Gastrocnemius medialis (tissue), 4 donors: ENCODE measurements around the gene ENSA. TPM values are rescaled to one million over a fixed set of nuclear protein-coding genes. Genes with fewer than 3 reads are reported as not detected.
A peak's percentile ranks its signal among the peaks of the same experiment; 100 is the strongest.

ENCODE experiments used
- ATAC-seq, 2 donors: fragments of 150-250 bp; one replicate each; pipeline ENCODE4 v1.9.1; 2016
- DNase-seq, 2 donors: peaks; one replicate each; pipeline ENCODE4 v3.0.0-alpha.2; 2019
- H3K27ac ChIP-seq, 4 donors: fragments of 200-600 bp; sonication (generic); 1 replicate in 1 of 4; 2 replicates in 3 of 4; pipeline ENCODE4 v1.5.1; 2016 to 2018; ENCODE audit warnings: mild to moderate bottlenecking in 2 of 4, moderate library complexity in 1 of 4
- H3K27me3 ChIP-seq, 3 donors: fragments of 200-600 bp; sonication (generic) in 2 of 3; 1 replicate in 1 of 3; 2 replicates in 2 of 3; pipeline versions ENCODE4 v1.5.1 to v1.6.0; 2016 to 2019; ENCODE audit warnings: mild to moderate bottlenecking in 1 of 3, moderate library complexity in 1 of 3
- H3K36me3 ChIP-seq, 2 donors: fragments of 200-600 bp; sonication (generic) in 1 of 2; one replicate each; pipeline ENCODE4 v1.5.1; 2017 to 2018
- H3K4me1 ChIP-seq, 2 donors: fragments of 200-600 bp; sonication (generic) in 1 of 2; one replicate each; pipeline ENCODE4 v1.5.1; 2016 to 2017; ENCODE audit warnings: mild to moderate bottlenecking in 2 of 2
- H3K4me3 ChIP-seq, 4 donors: fragments of 200-600 bp; sonication (generic) in 3 of 4; 1 replicate in 1 of 4; 2 replicates in 3 of 4; pipeline ENCODE4 v1.5.1; 2016 to 2019; ENCODE audit warnings: mild to moderate bottlenecking in 2 of 4
- H3K9me3 ChIP-seq, 3 donors: fragments of 200-600 bp; sonication (generic) in 2 of 3; 1 replicate in 1 of 3; 2 replicates in 2 of 3; pipeline ENCODE4 v1.5.1; 2016 to 2019
- POLR2A ChIP-seq, 2 donors: fragments of 450-650 bp; IDR thresholded peaks; one replicate each; pipeline ENCODE4 v1.6.1; 2017; ENCODE audit warnings: antibody characterized with exemption in 2 of 2, mild to moderate bottlenecking in 2 of 2, moderate library complexity in 2 of 2
- in situ Hi-C, 4 donors: fragments of 200-750 bp; cut with MboI; loops; one replicate each; pipeline versions ENCODE4 v1.15.0 to v1.8.0; 2017; ENCODE audit warnings: low sequenced_read_pairs in 4 of 4
- intact Hi-C: fragments of 100-400 bp; cut with DNase I; formaldehyde crosslinking; loops from one replicate; pipeline ENCODE4 v1.15.1; 2023; ENCODE audit warnings: low total_unique reads
- total RNA-seq, 4 donors: library from RNA; depleted of rRNA; stranded (reverse); fragments of >200 nt; gene quantifications; one replicate each; pipeline versions ENCODE4 v1.1.0 to v1.2.3, GENCODE V29; 2016
- TF ChIP-seq, protein P1 (sequence below), 5 experiments: fragments of 450-650 bp in 3 of 5; fragments of 200-600 bp in 2 of 5; sonication (generic) in 2 of 5; IDR thresholded peaks in 4 of 5; conservative IDR thresholded peaks in 1 of 5; 1 replicate in 4 of 5; 2 replicates in 1 of 5; pipeline ENCODE4 v1.5.1; 2016 to 2019; ENCODE audit warnings: antibody characterized with exemption in 5 of 5, mild to moderate bottlenecking in 3 of 5, moderate library complexity in 3 of 5

ENSA gene
- total RNA-seq, 4 donors from 2014 or later, result 164 to 302 (median 219) TPM

DNA sequence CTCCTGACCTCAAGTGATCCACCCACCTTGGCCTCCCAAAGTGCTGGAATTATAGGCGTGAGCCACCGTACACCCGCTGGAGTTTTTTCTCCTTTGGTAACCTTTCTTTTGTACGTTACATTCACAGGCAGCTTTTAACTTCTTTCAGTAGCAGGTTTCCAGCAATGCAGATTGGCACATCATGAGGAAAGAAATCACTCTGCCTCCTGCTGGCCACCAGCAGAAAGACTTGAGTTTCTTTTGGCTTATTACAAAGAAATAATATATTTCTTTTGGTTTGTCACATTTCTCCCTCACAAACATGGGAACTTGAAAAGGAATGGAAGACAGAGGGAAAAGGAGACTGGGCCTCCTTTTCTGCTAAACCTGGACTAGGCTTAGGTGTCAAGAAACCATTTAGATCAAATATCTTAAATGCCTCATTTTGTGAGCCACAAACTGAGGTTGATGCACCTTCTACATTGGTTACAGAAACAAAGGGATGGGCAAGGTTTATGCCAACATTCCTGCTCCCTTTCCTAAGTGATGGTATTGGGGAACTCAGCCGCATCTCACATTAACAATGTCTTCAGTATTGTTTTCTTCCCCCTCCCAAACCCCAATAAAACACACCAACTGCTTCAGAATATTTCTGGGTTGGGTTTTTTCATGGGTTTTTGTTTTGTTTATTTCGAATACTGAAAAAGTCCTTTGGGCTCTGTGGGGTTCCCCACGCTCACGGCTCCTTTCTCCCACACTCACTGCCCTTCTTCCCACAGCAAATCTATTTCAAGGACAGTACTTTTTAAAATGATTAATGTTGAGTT, 7.7 kb downstream of the ENSA start:
- Histone ChIP-seq H3K27me3 (no peaks in the 10 kb centered on the region), H3K4me3 (no peak overlapping the region), H3K4me1 (peaks cover 40% of the 10 kb centered on the region in 2 donors), H3K36me3 (peaks cover 0 to 62% of the 10 kb centered on the region in 2 donors), H3K9me3 (no peaks in the 10 kb centered on the region), H3K27ac (peak overlapping the region; percentile 70 to 79 (median 75))
- ATAC-seq (peak; percentile 52 to 70), DNase-seq (peak; percentile 29 to 56)
- no peak for TF ChIP-seq POLR2A (IDR thresholded peaks at IDR 0.05)
- TF ChIP-seq, protein P1, sequence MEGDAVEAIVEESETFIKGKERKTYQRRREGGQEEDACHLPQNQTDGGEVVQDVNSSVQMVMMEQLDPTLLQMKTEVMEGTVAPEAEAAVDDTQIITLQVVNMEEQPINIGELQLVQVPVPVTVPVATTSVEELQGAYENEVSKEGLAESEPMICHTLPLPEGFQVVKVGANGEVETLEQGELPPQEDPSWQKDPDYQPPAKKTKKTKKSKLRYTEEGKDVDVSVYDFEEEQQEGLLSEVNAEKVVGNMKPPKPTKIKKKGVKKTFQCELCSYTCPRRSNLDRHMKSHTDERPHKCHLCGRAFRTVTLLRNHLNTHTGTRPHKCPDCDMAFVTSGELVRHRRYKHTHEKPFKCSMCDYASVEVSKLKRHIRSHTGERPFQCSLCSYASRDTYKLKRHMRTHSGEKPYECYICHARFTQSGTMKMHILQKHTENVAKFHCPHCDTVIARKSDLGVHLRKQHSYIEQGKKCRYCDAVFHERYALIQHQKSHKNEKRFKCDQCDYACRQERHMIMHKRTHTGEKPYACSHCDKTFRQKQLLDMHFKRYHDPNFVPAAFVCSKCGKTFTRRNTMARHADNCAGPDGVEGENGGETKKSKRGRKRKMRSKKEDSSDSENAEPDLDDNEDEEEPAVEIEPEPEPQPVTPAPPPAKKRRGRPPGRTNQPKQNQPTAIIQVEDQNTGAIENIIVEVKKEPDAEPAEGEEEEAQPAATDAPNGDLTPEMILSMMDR (IDR thresholded peaks at IDR 0.05 in 4 of 5, conservative IDR thresholded peaks at IDR 0.05 in 1 of 5), result peak; percentile 66 to 78 (median 73)
- in situ Hi-C loops, result loop anchor here in 3 of 4 donors (5.0 to 10.0 kb wide), 2 partner anchors 57 to 64 kb away; no protein-coding TSS in a partner anchor
- intact Hi-C loops, result loop anchor here (1.0 kb wide), 1 partner anchor 60 kb away; no protein-coding TSS in a partner anchor

DNA sequence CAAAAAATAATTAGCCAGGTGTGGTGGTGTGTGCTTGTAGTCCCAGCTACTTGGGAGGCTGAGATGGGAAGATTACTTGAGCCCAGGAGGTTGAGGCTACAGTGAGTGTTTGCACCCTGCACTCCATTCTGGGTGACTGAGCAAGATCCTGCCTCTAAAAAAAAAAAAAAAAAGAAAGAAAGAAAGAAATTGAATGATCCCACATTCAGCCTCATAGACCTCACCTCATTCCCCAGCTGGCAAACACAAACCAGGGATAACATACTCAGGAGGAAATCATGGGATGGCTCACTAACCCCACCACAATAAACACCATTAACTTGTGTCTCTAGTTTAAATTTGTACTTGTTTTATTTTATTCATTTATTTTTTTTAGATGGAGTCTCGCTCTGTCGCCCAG, 8.5 kb downstream of the ENSA start:
- Histone ChIP-seq H3K9me3 (no peaks in the 10 kb centered on the region), H3K4me1 (peaks cover 40% of the 10 kb centered on the region in 2 donors), H3K27ac (peak overlapping the region; percentile 70 to 79 (median 75)), H3K27me3 (no peaks in the 10 kb centered on the region), H3K36me3 (peaks cover 0 to 54% of the 10 kb centered on the region in 2 donors), H3K4me3 (no peak overlapping the region)
- TF ChIP-seq, protein P1 (IDR thresholded peaks at IDR 0.05 in 4 of 5, conservative IDR thresholded peaks at IDR 0.05 in 1 of 5), result no peak
- TF ChIP-seq POLR2A (IDR thresholded peaks at IDR 0.05), result no peak
- intact Hi-C loops, result loop anchor here (1.0 kb wide), 1 partner anchor 60 kb away; no protein-coding TSS in a partner anchor
- in situ Hi-C loops, result loop anchor here in 3 of 4 donors (5.0 to 10.0 kb wide), 2 partner anchors 56 to 64 kb away; no protein-coding TSS in a partner anchor
- ATAC-seq, result no peak
- no peak for DNase-seq

DNA sequence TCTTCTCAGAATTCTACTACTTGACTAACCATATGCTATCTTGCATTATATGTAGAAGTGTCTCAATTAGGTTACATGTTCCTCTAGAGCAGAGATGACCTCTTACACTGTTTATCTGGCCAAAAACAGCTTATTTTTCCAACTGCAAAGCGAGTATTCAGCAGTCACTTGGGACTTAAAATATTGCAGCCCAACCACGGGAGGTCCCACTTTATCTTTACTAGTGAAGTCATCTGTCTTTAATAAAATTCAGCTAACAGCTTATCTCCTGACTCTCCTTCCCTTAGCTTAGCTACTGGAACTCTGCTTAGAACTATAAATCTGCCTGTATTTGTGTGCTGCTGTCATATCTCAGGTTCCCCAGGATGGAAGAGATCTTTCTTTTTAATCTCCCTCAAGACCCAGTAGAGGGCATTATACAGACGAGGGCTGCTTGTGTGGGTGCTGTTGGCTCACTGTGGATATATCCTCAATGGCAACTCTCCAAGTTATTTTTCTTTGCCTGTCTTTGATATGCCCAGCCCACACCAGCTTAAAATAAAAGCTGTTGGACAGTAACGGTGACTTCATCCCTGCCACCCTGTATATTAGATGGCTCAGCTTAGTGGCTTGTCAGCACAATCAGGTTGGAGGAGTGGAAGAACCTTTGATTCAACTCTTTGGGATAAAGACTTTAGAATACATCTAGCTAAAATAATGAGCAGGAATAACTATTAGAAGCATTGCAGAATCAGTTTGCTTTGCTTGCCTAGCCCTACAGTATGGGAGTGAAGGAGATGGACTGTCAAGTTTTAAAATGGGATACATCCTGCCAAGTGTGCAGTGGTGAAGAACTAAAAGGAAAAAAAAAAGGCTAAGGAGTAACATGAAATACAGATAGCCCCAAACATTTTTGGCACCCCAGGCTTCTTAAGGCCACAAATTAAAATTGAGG, 9.6 kb downstream of the ENSA start:
- in situ Hi-C loops (loop anchor here in 3 of 4 donors (5.0 to 10.0 kb wide), 3 partner anchors 55 to 155 kb away; no protein-coding TSS in a partner anchor), intact Hi-C loops (loop anchor here (10.0 kb wide), 1 partner anchor 255 kb away; the partner anchor contains the start of gene RPRD2)
- peak overlapping the region; percentile 70 to 79 (median 75) for H3K27ac ChIP-seq
- peaks cover 40% of the 10 kb centered on the region in 2 donors for H3K4me1 ChIP-seq
- TF ChIP-seq, protein P1 (IDR thresholded peaks at IDR 0.05 in 4 of 5, conservative IDR thresholded peaks at IDR 0.05 in 1 of 5), result peak in 1 of 5 experiments; percentile 31
- TF ChIP-seq POLR2A (IDR thresholded peaks at IDR 0.05), result peak in 1 of 2 donors; percentile 32
- H3K36me3 ChIP-seq, result peaks cover 0 to 44% of the 10 kb centered on the region in 2 donors
- no peaks in the 10 kb centered on the region for H3K27me3 ChIP-seq
- H3K4me3 ChIP-seq, result no peak overlapping the region
- no peaks in the 10 kb centered on the region for H3K9me3 ChIP-seq
- peak; percentile 11 to 41 for DNase-seq
- ATAC-seq, result peak; percentile 56 to 64
